GM10266 (cell line): ENCODE measurements around the gene ACYP2.

Experiments
- DNase-seq: peaks from one replicate; pipeline ENCODE4 v3.0.0; 2012; ENCODE audit errors: extremely low spot score
- CTCF ChIP-seq: IDR thresholded peaks from 2 replicates; pipeline ENCODE4 v1.5.1; 2012; ENCODE audit warnings: mild to moderate bottlenecking, low read depth; ENCODE audit not compliant: control insufficient read depth, insufficient read depth; ENCODE audit errors: missing control alignments

The ACYP2 gene

GRCh38 chr2:54133056-54133455 lies 17.6 kb downstream of the ACYP2 start:
- no peak for TF ChIP-seq CTCF

DNA sequence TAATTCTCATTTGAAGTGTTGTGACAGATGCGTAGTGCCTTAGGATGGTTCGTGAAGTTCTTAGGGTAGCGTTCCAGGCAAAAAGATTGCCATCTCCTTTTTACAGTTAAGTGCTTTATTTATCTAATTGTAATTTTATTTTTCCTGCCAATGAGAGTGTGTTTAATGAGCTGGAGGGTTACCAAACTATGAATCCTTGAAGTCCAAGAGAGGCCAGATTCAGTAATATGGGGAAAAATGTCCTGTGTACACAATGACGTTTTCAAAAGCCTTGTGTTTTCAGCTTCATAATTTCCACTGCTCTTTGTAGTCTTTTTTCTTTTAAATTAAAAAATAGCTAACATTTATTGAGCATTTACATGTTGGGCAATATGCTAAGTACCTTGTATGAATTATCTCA lies 23.8 kb downstream of the ACYP2 start:
- TF ChIP-seq CTCF, result no peak
- DNase-seq, result no peak

More at GRCh38 chr2:54133056-54133455, 17.6 kb downstream of the ACYP2 start:
- DNase-seq, result no peak

- DNase-seq, result no peak
- no peak for TF ChIP-seq CTCF
Measured at GRCh38 chr2:54143780-54144179, 28.4 kb downstream of the ACYP2 start.

GRCh38 chr2:54148391-54148790 lies 33.0 kb downstream of the ACYP2 start:
- no peak for DNase-seq
- TF ChIP-seq CTCF, result no peak

GRCh38 chr2:54149638-54150441 lies 34.4 kb downstream of the ACYP2 start:
- no peak for DNase-seq
- TF ChIP-seq CTCF, result no peak

- TF ChIP-seq CTCF, result no peak
- DNase-seq, result no peak
Measured at GRCh38 chr2:54158311-54158710, 42.9 kb downstream of the ACYP2 start.

GRCh38 chr2:54161660-54162424 lies 46.4 kb downstream of the ACYP2 start:
- DNase-seq, result no peak
- no peak for TF ChIP-seq CTCF
